K562 (cell line): ENCODE results near the gene MOB4. TPM values are rescaled to one million over a fixed set of nuclear protein-coding genes. Genes with fewer than 3 reads are reported as not detected.

Experiments used
- ATAC-seq: fragments of 200-7000 bp; cut with Tn5 transposase; 3 replicates; pipeline ENCODE4 v1.9.1; 2020; ENCODE audit warnings: moderate library complexity
- BruUV-seq: library from RNA; stranded (reverse); fragments of 400-500 nt; replicated peaks from 2 replicates; lab custom pipeline; 2021; lab: Mats Ljungman, UMichigan
- CTCF ChIA-PET: fragments of 300-600 bp; formaldehyde crosslinking; extraction: SDS; loops from one replicate; lab custom pipeline; 2021; ENCODE audit warnings: low intra/inter-chr PET ratio; lab: Yijun Ruan, JAX
- POLR2A ChIA-PET: fragments of 300-600, 350-650 bp; sonication (Branson Sonifier 250); formaldehyde crosslinking; extraction: SDS; loops from one replicate; lab custom pipeline; 2021; ENCODE audit warnings: antibody characterized with exemption, inconsistent platforms; lab: Yijun Ruan, JAX
- DNase-seq, 4 experiments: peaks; one replicate each; pipeline versions ENCODE4 v3.0.0 to v3.0.0-alpha.2; 2011 to 2018; ENCODE audit warnings: low spot score in 3 of 4, mixed read lengths in 3 of 4; ENCODE audit errors: extremely low read depth in 1 of 4
- FAIRE-seq: peaks from 2 replicates; lab custom pipeline; 2011; peaks lifted over from hg19 to GRCh38; lab: Jason Lieb, UNC
- H2AFZ ChIP-seq: 2 replicates; pipeline ENCODE4 v1.6.0; 2011; ENCODE audit warnings: low read depth, low read length, control low read depth, inconsistent platforms
- H3K27ac ChIP-seq: fragments of 200-600 bp; 3 replicates; pipeline ENCODE4 v1.8.0; 2011; ENCODE audit warnings: low read depth, mild to moderate bottlenecking, control low read depth, inconsistent platforms, low read length, moderate library complexity, mixed read lengths; ENCODE audit errors: extremely low read depth
- H3K27me3 ChIP-seq, 2 experiments: fragments of 300-600 bp in 1 of 2; 2 replicates in 1 of 2; 3 replicates in 1 of 2; pipeline versions ENCODE4 v1.6.0 to v1.8.0; 2011; ENCODE audit warnings: inconsistent platforms in 2 of 2, low read length in 2 of 2, mild to moderate bottlenecking in 1 of 2, mixed read lengths in 1 of 2, moderate library complexity in 1 of 2; ENCODE audit not compliant: control insufficient read depth in 2 of 2, insufficient read depth in 2 of 2
- H3K36me3 ChIP-seq: fragments of 300-600 bp; 3 replicates; pipeline ENCODE4 v1.8.0; 2011; ENCODE audit warnings: mild to moderate bottlenecking, low read length, inconsistent platforms; ENCODE audit not compliant: control insufficient read depth, insufficient read depth
- H3K4me1 ChIP-seq, 2 experiments: fragments of 200-600 bp in 1 of 2; replicated peaks in 1 of 2; 2 replicates in 1 of 2; 3 replicates in 1 of 2; pipeline versions ENCODE4 v1.5.1 to v1.8.0; 2011; ENCODE audit warnings: inconsistent platforms in 2 of 2, low read length in 2 of 2, mild to moderate bottlenecking in 1 of 2, mixed read lengths in 1 of 2, moderate library complexity in 1 of 2; ENCODE audit not compliant: control insufficient read depth in 2 of 2, insufficient read depth in 2 of 2
- H3K4me2 ChIP-seq: 2 replicates; pipeline ENCODE4 v1.6.1; 2011; ENCODE audit warnings: low read length, control low read depth, inconsistent platforms, mixed read lengths; ENCODE audit not compliant: insufficient read depth
- H3K4me3 ChIP-seq: fragments of 200-600 bp; sonication (generic), shearing (Covaris generic); 2 replicates; pipeline ENCODE4 v1.5.1; 2016; ENCODE audit warnings: control low read depth, inconsistent platforms
- H3K79me2 ChIP-seq: fragments of 200-600 bp; 3 replicates; pipeline ENCODE4 v1.8.0; 2011; ENCODE audit warnings: low read length, inconsistent platforms; ENCODE audit not compliant: control insufficient read depth, insufficient read depth
- H3K9ac ChIP-seq, 2 experiments: 2 replicates each; pipeline versions ENCODE4 v1.6.0 to v1.6.1; 2011; ENCODE audit warnings: low read depth in 2 of 2, low read length in 2 of 2, control low read depth in 1 of 2, inconsistent platforms in 1 of 2, mild to moderate bottlenecking in 1 of 2, mixed read lengths in 1 of 2; ENCODE audit not compliant: insufficient read depth in 1 of 2
- H3K9me1 ChIP-seq: one replicate; pipeline ENCODE4 v1.6.0; 2011; ENCODE audit warnings: inconsistent platforms, mild to moderate bottlenecking, low read length, moderate library complexity; ENCODE audit not compliant: control insufficient read depth, insufficient read depth
- H3K9me3 ChIP-seq: replicated peaks from 2 replicates; pipeline ENCODE4 v1.5.1; 2011; ENCODE audit warnings: low read depth, low read length, inconsistent platforms; ENCODE audit not compliant: control insufficient read depth, insufficient read depth
- H4K20me1 ChIP-seq: replicated peaks from 2 replicates; pipeline ENCODE4 v1.6.1; 2011; ENCODE audit warnings: low read length, inconsistent platforms, mixed read lengths; ENCODE audit not compliant: control insufficient read depth, insufficient read depth
- CBFB ChIP-seq: sonication (generic); formaldehyde crosslinking; IDR thresholded peaks from 2 replicates; pipeline ENCODE4 v1.4.0; 2020; ENCODE audit warnings: mild to moderate bottlenecking, missing genetic modification reagents
- RUNX1 ChIP-seq: sonication (generic); IDR thresholded peaks from 2 replicates; pipeline ENCODE4 v1.6.1; 2016; ENCODE audit warnings: antibody characterized with exemption, low read depth
- ZNF324 ChIP-seq: fragments of 250-450 bp; sonication (Bioruptor Pico); IDR thresholded peaks from 2 replicates; pipeline ENCODE4 v1.4.0; 2020; ENCODE audit warnings: mild to moderate bottlenecking
- ZNF445 ChIP-seq: fragments of 250-450 bp; sonication (Bioruptor Pico); IDR thresholded peaks from 2 replicates; pipeline ENCODE4 v1.4.0; 2020; ENCODE audit warnings: low read depth, mild to moderate bottlenecking, moderate library complexity
- WGBS: fragments of 100-300 bp; shearing (Covaris generic); methylation state at CpG from one replicate; pipeline ENCODE4 v1.1.6; 2016; ENCODE audit warnings: low coverage, mixed read lengths; ENCODE audit not compliant: insufficient coverage; ENCODE audit errors: missing lambda C conversion rate; 5-methylcytosine and 5-hydroxymethylcytosine counted together
- in situ Hi-C: fragments of 300-500 bp; cut with MboI; formaldehyde crosslinking; loops from 4 replicates; pipeline ENCODE4 v1.15.0; 2018; ENCODE audit warnings: inconsistent platforms, mixed read lengths
- intact Hi-C: fragments of 100-400 bp; cut with micrococcal nuclease; formaldehyde crosslinking; loops from 2 replicates; pipeline ENCODE4 v1.14.2; 2022
- polyA plus RNA-seq, 8 experiments: library from polyadenylated mRNA; depleted of rRNA in 4 of 8; stranded (reverse) in 5 of 8; unstranded in 3 of 8; fragments of >200 nt; fragmentation: Nextera tagmentation in 2 of 8; fragmentation: Illumina TruSeq in 1 of 8; extraction: Ambion mirVana in 2 of 8; extraction: Trizol in 1 of 8; gene quantifications; 2 replicates each; pipeline versions ENCODE4 v1.2.1 to v1.2.3, GENCODE V29; 2011 to 2014; ENCODE audit warnings: inconsistent platforms in 1 of 8, missing spikeins in 1 of 8
- total RNA-seq, 7 experiments: library from RNA; depleted of rRNA in 6 of 7; stranded (reverse); fragments of >200 nt in 6 of 7; fragmentation: Illumina TruSeq in 2 of 7; extraction: Trizol in 2 of 7; gene quantifications; 2 replicates each; pipeline versions ENCODE4 v1.2.1 to v1.2.3, GENCODE V29; 2011 to 2021; ENCODE audit warnings: low replicate concordance in 1 of 7
- TF ChIP-seq, protein P1 (sequence below): fragments of 200-600 bp; sonication (generic); IDR thresholded peaks from one replicate; pipeline ENCODE4 v1.6.1; 2012; ENCODE audit warnings: mild to moderate bottlenecking, low read depth, low read length, inconsistent platforms
- TF ChIP-seq, protein P2 (sequence below): sonication (generic); IDR thresholded peaks from 2 replicates; pipeline ENCODE4 v1.6.1; 2016
- TF ChIP-seq, protein P3 (sequence below): fragments of 450-650 bp; formaldehyde crosslinking; IDR thresholded peaks from 2 replicates; pipeline ENCODE4 v1.4.0; 2020; ENCODE audit warnings: mild to moderate bottlenecking

Gene MOB4
- total and polyA plus RNA-seq, 9 of the 15 experiments (the other 6 are each of a cell fraction or from before 2014, with no cell fraction given), result 13.5 to 30.8 (median 22.2) TPM

DNA sequence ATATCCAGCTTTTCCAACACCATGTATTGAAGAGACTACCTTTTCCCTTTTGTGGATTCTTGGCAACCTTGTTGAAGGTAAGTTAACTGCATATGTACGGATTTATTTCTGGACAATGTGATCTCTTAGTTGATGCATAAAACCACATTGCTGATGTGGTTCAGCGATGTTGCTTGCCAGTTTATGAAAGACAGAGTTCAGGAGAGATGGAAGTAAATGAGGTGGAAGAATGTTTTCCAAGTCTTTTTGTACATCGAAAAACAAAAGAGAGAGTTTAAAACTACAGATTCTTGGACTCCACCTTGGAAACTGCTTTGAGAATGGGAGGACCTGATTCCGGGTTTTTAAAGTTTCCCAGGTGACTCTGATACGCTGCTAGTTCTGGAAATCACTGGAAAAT is 43.8 kb downstream of the MOB4 start:
- in situ Hi-C loops (no loop called here), intact Hi-C loops (no loop called here)
- H2AFZ ChIP-seq, result no peak overlapping the region
- CTCF ChIA-PET, result no interaction called here
- BruUV-seq, result no TSS peak
- TF ChIP-seq ZNF445 (CRISPR knock-in tag), result no peak
- TF ChIP-seq, protein P1, sequence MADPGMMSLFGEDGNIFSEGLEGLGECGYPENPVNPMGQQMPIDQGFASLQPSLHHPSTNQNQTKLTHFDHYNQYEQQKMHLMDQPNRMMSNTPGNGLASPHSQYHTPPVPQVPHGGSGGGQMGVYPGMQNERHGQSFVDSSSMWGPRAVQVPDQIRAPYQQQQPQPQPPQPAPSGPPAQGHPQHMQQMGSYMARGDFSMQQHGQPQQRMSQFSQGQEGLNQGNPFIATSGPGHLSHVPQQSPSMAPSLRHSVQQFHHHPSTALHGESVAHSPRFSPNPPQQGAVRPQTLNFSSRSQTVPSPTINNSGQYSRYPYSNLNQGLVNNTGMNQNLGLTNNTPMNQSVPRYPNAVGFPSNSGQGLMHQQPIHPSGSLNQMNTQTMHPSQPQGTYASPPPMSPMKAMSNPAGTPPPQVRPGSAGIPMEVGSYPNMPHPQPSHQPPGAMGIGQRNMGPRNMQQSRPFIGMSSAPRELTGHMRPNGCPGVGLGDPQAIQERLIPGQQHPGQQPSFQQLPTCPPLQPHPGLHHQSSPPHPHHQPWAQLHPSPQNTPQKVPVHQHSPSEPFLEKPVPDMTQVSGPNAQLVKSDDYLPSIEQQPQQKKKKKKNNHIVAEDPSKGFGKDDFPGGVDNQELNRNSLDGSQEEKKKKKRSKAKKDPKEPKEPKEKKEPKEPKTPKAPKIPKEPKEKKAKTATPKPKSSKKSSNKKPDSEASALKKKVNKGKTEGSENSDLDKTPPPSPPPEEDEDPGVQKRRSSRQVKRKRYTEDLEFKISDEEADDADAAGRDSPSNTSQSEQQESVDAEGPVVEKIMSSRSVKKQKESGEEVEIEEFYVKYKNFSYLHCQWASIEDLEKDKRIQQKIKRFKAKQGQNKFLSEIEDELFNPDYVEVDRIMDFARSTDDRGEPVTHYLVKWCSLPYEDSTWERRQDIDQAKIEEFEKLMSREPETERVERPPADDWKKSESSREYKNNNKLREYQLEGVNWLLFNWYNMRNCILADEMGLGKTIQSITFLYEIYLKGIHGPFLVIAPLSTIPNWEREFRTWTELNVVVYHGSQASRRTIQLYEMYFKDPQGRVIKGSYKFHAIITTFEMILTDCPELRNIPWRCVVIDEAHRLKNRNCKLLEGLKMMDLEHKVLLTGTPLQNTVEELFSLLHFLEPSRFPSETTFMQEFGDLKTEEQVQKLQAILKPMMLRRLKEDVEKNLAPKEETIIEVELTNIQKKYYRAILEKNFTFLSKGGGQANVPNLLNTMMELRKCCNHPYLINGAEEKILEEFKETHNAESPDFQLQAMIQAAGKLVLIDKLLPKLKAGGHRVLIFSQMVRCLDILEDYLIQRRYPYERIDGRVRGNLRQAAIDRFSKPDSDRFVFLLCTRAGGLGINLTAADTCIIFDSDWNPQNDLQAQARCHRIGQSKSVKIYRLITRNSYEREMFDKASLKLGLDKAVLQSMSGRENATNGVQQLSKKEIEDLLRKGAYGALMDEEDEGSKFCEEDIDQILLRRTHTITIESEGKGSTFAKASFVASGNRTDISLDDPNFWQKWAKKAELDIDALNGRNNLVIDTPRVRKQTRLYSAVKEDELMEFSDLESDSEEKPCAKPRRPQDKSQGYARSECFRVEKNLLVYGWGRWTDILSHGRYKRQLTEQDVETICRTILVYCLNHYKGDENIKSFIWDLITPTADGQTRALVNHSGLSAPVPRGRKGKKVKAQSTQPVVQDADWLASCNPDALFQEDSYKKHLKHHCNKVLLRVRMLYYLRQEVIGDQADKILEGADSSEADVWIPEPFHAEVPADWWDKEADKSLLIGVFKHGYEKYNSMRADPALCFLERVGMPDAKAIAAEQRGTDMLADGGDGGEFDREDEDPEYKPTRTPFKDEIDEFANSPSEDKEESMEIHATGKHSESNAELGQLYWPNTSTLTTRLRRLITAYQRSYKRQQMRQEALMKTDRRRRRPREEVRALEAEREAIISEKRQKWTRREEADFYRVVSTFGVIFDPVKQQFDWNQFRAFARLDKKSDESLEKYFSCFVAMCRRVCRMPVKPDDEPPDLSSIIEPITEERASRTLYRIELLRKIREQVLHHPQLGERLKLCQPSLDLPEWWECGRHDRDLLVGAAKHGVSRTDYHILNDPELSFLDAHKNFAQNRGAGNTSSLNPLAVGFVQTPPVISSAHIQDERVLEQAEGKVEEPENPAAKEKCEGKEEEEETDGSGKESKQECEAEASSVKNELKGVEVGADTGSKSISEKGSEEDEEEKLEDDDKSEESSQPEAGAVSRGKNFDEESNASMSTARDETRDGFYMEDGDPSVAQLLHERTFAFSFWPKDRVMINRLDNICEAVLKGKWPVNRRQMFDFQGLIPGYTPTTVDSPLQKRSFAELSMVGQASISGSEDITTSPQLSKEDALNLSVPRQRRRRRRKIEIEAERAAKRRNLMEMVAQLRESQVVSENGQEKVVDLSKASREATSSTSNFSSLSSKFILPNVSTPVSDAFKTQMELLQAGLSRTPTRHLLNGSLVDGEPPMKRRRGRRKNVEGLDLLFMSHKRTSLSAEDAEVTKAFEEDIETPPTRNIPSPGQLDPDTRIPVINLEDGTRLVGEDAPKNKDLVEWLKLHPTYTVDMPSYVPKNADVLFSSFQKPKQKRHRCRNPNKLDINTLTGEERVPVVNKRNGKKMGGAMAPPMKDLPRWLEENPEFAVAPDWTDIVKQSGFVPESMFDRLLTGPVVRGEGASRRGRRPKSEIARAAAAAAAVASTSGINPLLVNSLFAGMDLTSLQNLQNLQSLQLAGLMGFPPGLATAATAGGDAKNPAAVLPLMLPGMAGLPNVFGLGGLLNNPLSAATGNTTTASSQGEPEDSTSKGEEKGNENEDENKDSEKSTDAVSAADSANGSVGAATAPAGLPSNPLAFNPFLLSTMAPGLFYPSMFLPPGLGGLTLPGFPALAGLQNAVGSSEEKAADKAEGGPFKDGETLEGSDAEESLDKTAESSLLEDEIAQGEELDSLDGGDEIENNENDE, result no peak
- TF ChIP-seq ZNF324, result no peak
- TF ChIP-seq, protein P2, sequence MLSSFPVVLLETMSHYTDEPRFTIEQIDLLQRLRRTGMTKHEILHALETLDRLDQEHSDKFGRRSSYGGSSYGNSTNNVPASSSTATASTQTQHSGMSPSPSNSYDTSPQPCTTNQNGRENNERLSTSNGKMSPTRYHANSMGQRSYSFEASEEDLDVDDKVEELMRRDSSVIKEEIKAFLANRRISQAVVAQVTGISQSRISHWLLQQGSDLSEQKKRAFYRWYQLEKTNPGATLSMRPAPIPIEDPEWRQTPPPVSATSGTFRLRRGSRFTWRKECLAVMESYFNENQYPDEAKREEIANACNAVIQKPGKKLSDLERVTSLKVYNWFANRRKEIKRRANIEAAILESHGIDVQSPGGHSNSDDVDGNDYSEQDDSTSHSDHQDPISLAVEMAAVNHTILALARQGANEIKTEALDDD, result no peak
- TF ChIP-seq, protein P3, sequence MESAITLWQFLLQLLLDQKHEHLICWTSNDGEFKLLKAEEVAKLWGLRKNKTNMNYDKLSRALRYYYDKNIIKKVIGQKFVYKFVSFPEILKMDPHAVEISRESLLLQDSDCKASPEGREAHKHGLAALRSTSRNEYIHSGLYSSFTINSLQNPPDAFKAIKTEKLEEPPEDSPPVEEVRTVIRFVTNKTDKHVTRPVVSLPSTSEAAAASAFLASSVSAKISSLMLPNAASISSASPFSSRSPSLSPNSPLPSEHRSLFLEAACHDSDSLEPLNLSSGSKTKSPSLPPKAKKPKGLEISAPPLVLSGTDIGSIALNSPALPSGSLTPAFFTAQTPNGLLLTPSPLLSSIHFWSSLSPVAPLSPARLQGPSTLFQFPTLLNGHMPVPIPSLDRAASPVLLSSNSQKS (CRISPR knock-in tag), result no peak
- no peak for TF ChIP-seq RUNX1
- no peak for TF ChIP-seq CBFB (CRISPR knock-in tag)
- H3K27me3 ChIP-seq, result no peaks in the 10 kb centered on the region
- H3K9ac ChIP-seq, result no peak overlapping the region
- WGBS, result 79% methylated on average over 5 of the region's 5 CpGs
- no peaks in the 10 kb centered on the region for H3K9me3 ChIP-seq
- no peaks in the 10 kb centered on the region for H4K20me1 ChIP-seq
- H3K4me3 ChIP-seq, result no peak overlapping the region
- H3K4me2 ChIP-seq, result no peak overlapping the region
- no peak overlapping the region for H3K27ac ChIP-seq
- 0 out of 3 replicates have a peak, but pooled peaks cover 2% of the 10 kb centered on the region for H3K36me3 ChIP-seq
- no peak for ATAC-seq
- no peak for FAIRE-seq
- H3K79me2 ChIP-seq, result no peaks in the 10 kb centered on the region
- H3K9me1 ChIP-seq, result no peaks in the 10 kb centered on the region
- DNase-seq, result no peak
- H3K4me1 ChIP-seq, result no peaks in the 10 kb centered on the region
- POLR2A ChIA-PET, result no interaction called here
